Smooth muscle cell (in vitro differentiated cells): ENCODE results near the gene VOPP1. TPM values are rescaled to one million over a fixed set of nuclear protein-coding genes. Genes with fewer than 3 reads are reported as not detected.
"Not testable (repeated sequence)": the region's sequence is repeated elsewhere in the genome, so short reads cannot be mapped to it uniquely, and the experiment has no call there.

ENCODE experiments used
- DNase-seq: peaks from one replicate; lab custom pipeline; 2025; ENCODE audit not compliant: unreplicated experiment; lab: John Stamatoyannopoulos, UW
- H2AFZ ChIP-seq: fragments of 200-600 bp; sonication (generic); 2 replicates; pipeline ENCODE4 v1.6.0; 2016; ENCODE audit warnings: antibody characterized with exemption, low read depth, mild to moderate bottlenecking
- H3F3A ChIP-seq: fragments of 200-600 bp; sonication (generic); 2 replicates; pipeline ENCODE4 v1.6.0; 2017; ENCODE audit warnings: antibody characterized with exemption, low read depth
- H3K27ac ChIP-seq: fragments of 200-600 bp; sonication (generic); 2 replicates; pipeline ENCODE4 v1.5.1; 2016; ENCODE audit warnings: low read depth, mild to moderate bottlenecking
- H3K27me3 ChIP-seq: fragments of 200-600 bp; sonication (generic); 2 replicates; pipeline ENCODE4 v1.6.1; 2016; ENCODE audit warnings: low read depth, mild to moderate bottlenecking
- H3K36me3 ChIP-seq: fragments of 200-600 bp; sonication (generic); 2 replicates; pipeline ENCODE4 v1.5.1; 2016; ENCODE audit warnings: low read depth
- H3K4me1 ChIP-seq: fragments of 200-600 bp; sonication (generic); 2 replicates; pipeline ENCODE4 v1.5.1; 2016; ENCODE audit warnings: low read depth
- H3K4me2 ChIP-seq: fragments of 200-600 bp; sonication (generic); 2 replicates; pipeline ENCODE4 v1.6.0; 2016; ENCODE audit warnings: mild to moderate bottlenecking
- H3K4me3 ChIP-seq: fragments of 200-600 bp; sonication (generic); 2 replicates; pipeline ENCODE4 v1.5.1; 2016; ENCODE audit warnings: mild to moderate bottlenecking
- H3K79me2 ChIP-seq: fragments of 200-600 bp; sonication (generic); 2 replicates; pipeline ENCODE4 v1.6.0; 2016; ENCODE audit warnings: low read depth, mild to moderate bottlenecking
- H3K9ac ChIP-seq: fragments of 200-600 bp; sonication (generic); 2 replicates; pipeline ENCODE4 v1.6.0; 2016; ENCODE audit warnings: low read depth
- H3K9me3 ChIP-seq: fragments of 200-600 bp; sonication (generic); replicated peaks from 2 replicates; pipeline ENCODE4 v1.5.1; 2016; ENCODE audit warnings: low read depth
- H4K20me1 ChIP-seq: fragments of 200-600 bp; sonication (generic); 2 replicates; pipeline ENCODE4 v1.6.0; 2016; ENCODE audit warnings: low read depth
- WGBS: methylation state at CpG from one replicate; pipeline ENCODE4 v1.1.7; 2016; ENCODE audit warnings: low lambda C conversion rate; 5-methylcytosine and 5-hydroxymethylcytosine counted together
- polyA plus RNA-seq: library from polyadenylated mRNA; unstranded; fragments of >200 nt; fragmentation: Nextera tagmentation; extraction: Ambion mirVana; gene quantifications from 2 replicates; pipeline ENCODE4 v1.2.1, GENCODE V29; 2016
- total RNA-seq: library from RNA; depleted of rRNA; stranded (reverse); fragments of >200 nt; gene quantifications from 2 replicates; pipeline ENCODE4 v1.2.3, GENCODE V29; 2014
- TF ChIP-seq, protein P1 (sequence below): fragments of 200-600 bp; sonication (generic); IDR thresholded peaks from 2 replicates; pipeline ENCODE4 v1.5.1; 2017; ENCODE audit warnings: borderline replicate concordance, mild to moderate bottlenecking, antibody characterized with exemption; ENCODE audit not compliant: insufficient read depth, poor library complexity, severe bottlenecking

VOPP1 gene
- total and polyA plus RNA-seq, 2 experiments from 2014 or later: 18.3 to 26.6 TPM

DNA sequence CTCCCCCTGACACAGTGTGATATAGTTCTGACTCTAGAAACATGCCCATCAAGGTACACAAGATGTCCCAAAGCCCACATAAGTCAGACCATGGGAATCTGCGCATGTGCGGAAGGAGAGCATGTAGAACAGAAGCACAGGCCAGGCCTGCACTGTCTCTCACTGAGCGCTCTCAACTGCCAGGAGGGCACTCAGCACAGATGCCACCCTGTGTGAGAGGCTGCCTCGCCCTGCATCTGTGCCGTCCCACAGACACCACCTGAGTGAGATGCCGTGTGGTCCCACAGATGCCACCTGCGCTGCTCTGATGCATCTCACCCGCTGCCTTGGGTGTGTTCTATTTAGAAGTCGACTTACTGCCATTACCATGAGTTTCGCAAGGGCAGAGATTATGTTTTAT is 98.4 kb downstream of the VOPP1 start:
- H4K20me1 ChIP-seq: peaks cover 45% of the 10 kb centered on the region
- no peak overlapping the region for H3K4me3 ChIP-seq
- no peak overlapping the region for H3K9ac ChIP-seq
- no peaks in the 10 kb centered on the region for H3K27me3 ChIP-seq
- no peak for DNase-seq
- no peaks in the 10 kb centered on the region for H3F3A ChIP-seq
- no peaks in the 10 kb centered on the region for H3K9me3 ChIP-seq
- H3K4me1 ChIP-seq: peaks cover 11% of the 10 kb centered on the region
- H2AFZ ChIP-seq: no peak overlapping the region
- no peak overlapping the region for H3K4me2 ChIP-seq
- 98% methylated on average over 10 of the region's 10 CpGs for WGBS
- H3K36me3 ChIP-seq: no peaks in the 10 kb centered on the region
- no peaks in the 10 kb centered on the region for H3K79me2 ChIP-seq
- H3K27ac ChIP-seq: no peak overlapping the region
- TF ChIP-seq, protein P1, sequence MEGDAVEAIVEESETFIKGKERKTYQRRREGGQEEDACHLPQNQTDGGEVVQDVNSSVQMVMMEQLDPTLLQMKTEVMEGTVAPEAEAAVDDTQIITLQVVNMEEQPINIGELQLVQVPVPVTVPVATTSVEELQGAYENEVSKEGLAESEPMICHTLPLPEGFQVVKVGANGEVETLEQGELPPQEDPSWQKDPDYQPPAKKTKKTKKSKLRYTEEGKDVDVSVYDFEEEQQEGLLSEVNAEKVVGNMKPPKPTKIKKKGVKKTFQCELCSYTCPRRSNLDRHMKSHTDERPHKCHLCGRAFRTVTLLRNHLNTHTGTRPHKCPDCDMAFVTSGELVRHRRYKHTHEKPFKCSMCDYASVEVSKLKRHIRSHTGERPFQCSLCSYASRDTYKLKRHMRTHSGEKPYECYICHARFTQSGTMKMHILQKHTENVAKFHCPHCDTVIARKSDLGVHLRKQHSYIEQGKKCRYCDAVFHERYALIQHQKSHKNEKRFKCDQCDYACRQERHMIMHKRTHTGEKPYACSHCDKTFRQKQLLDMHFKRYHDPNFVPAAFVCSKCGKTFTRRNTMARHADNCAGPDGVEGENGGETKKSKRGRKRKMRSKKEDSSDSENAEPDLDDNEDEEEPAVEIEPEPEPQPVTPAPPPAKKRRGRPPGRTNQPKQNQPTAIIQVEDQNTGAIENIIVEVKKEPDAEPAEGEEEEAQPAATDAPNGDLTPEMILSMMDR: no peak

DNA sequence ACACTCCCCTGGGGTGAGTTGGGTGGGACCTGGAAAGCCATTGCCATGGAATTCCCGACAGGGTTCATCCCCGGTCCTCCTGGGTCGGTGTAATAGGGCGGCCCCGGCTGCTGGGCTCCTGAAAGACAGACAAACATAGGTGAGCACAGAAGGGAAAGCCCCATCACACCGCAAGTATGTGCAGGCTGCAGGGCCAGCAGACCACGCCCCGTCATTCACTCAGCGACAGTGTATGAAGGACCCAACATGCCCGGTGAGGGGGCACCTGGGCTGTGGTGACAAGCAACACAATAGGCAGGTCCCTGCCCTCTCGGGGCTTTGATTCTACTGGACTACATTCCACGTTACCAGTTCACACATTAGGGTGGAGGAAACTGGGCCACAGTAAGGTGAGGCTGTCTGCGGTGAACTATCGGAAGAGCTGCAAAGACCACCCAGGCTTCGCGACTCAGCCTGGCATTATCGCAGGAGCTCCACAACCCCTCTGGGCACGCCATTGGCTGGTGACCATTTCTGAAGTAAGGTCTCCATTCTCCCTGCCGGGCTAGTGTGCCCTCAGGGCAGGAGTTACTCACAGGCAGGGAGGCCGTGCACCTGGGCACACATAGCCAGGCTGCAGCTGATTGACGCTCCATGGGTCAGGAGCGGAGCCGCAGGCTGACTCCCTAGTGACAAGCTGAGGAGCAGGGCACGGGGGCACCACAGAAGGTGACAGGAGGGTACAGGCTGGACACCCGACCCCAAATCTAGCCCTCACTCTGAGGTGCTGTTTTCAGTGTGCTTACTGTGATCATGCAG is 99.2 kb downstream of the VOPP1 start:
- H3F3A ChIP-seq: no peaks in the 10 kb centered on the region
- H4K20me1 ChIP-seq: peaks cover 37% of the 10 kb centered on the region
- 94% methylated on average over 23 of the region's 25 CpGs for WGBS

DNA sequence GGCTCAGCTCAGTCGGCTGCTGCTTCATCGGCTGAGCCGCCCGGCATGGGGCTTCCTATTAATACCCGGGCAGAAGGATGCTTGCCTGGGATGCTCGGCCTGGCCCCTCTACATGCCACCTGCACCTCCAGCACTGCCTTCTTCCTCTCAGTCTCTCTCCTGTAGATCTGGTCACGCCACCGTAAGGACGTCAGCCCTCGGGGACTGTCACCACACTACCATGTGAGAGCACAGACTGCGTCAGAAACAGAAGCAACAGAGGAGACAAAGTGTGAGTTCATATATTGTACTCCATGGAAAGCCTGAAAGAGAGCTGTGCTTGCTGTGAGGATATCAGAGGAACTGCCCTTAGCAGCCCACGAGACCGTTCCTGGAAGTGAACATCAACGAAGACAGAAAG is 99.9 kb downstream of the VOPP1 start:
- H3K9ac ChIP-seq, H3K79me2 ChIP-seq, H3K4me3 ChIP-seq, H3K4me1 ChIP-seq, H3K4me2 ChIP-seq, H3K27me3 ChIP-seq, H3F3A ChIP-seq, H2AFZ ChIP-seq, DNase-seq, H3K9me3 ChIP-seq, H3K27ac ChIP-seq, H3K36me3 ChIP-seq: not testable (repeated sequence)
- 97% methylated on average over 5 of the region's 14 CpGs for WGBS
- H4K20me1 ChIP-seq: peaks cover 30% of the 10 kb centered on the region

More for the DNA sequence above, 99.2 kb downstream of the VOPP1 start:
- Histone ChIP-seq H3K4me2 (no peak overlapping the region), H3K4me1 (peaks cover 5% of the 10 kb centered on the region), H2AFZ (no peak overlapping the region), H3K4me3 (no peak overlapping the region), H3K79me2 (no peaks in the 10 kb centered on the region), H3K9me3 (no peaks in the 10 kb centered on the region), H3K27me3 (no peaks in the 10 kb centered on the region), H3K9ac (no peak overlapping the region), H3K36me3 (no peaks in the 10 kb centered on the region), H3K27ac (no peak overlapping the region)
- no peak for DNase-seq
- TF ChIP-seq, protein P1: no peak

DNA sequence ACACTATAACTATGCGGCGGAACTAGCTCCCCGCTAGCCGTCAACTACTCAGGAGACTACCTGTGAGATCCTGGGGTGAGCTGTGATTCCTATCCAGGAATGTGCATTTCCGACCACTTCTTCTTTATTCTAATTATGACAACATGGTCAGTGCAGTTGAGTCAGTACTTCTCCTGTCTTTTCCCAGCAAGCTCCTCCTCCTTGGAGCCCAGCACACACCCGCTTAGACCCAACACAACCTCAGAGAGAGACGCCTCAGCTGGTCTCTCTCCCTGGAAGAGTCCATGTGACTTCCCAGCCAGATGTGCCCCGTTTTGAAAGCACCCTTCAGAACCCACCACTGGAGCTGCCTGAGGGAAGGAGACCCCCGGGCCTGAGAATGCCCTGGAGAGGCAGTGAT is 100.7 kb downstream of the VOPP1 start:
- 97% methylated on average over 4 of the region's 9 CpGs for WGBS
- H3K9me3 ChIP-seq: not testable (repeated sequence)

More for the DNA sequence above, 100.7 kb downstream of the VOPP1 start:
- not testable (repeated sequence) for H3K79me2 ChIP-seq, DNase-seq, H3F3A ChIP-seq, H3K9ac ChIP-seq, H3K4me3 ChIP-seq, H3K4me2 ChIP-seq, H3K27me3 ChIP-seq, H2AFZ ChIP-seq, H3K36me3 ChIP-seq, H3K27ac ChIP-seq, H3K4me1 ChIP-seq
- H4K20me1 ChIP-seq: peaks cover 22% of the 10 kb centered on the region
